GM23338 (cell line): ENCODE data around the gene AQP4. TPM values are rescaled to one million over a fixed set of nuclear protein-coding genes. Genes with fewer than 3 reads are reported as not detected.

Source experiments
- ATAC-seq: fragments of 200-7000 bp; cut with Tn5 transposase; 3 replicates; pipeline ENCODE4 v1.9.1; 2020
- DNase-seq: peaks from one replicate; pipeline ENCODE4 v3.0.0-alpha.2; 2015; ENCODE audit warnings: low spot score
- H2AFZ ChIP-seq: fragments of 200-600 bp; sonication (generic); 2 replicates; pipeline ENCODE4 v1.8.0; 2016; ENCODE audit warnings: antibody characterized with exemption, mild to moderate bottlenecking, moderate library complexity
- H3F3A ChIP-seq: fragments of 200-600 bp; sonication (generic); replicated peaks from 2 replicates; pipeline ENCODE4 v1.8.0; 2017; ENCODE audit warnings: antibody characterized with exemption, mixed run types, low read depth
- H3K27ac ChIP-seq: fragments of 200-600 bp; sonication (generic); 2 replicates; pipeline ENCODE4 v1.6.1; 2016; ENCODE audit warnings: low read depth
- H3K27me3 ChIP-seq: fragments of 200-600 bp; sonication (generic); 2 replicates; pipeline ENCODE4 v1.8.0; 2016; ENCODE audit warnings: mild to moderate bottlenecking, mixed run types, moderate library complexity; ENCODE audit not compliant: insufficient read depth
- H3K36me3 ChIP-seq: fragments of 200-600 bp; sonication (generic); 2 replicates; pipeline ENCODE4 v1.8.0; 2016; ENCODE audit warnings: mild to moderate bottlenecking; ENCODE audit not compliant: insufficient read depth
- H3K4me1 ChIP-seq: fragments of 200-600 bp; sonication (generic); 2 replicates; pipeline ENCODE4 v1.8.0; 2016; ENCODE audit warnings: mild to moderate bottlenecking, moderate library complexity; ENCODE audit not compliant: insufficient read depth
- H3K4me2 ChIP-seq: fragments of 200-600 bp; sonication (generic); 2 replicates; pipeline ENCODE4 v1.7.1; 2017; ENCODE audit warnings: mixed run types
- H3K4me3 ChIP-seq: fragments of 200-600 bp; sonication (generic); 2 replicates; pipeline ENCODE4 v1.6.1; 2016; ENCODE audit warnings: mixed run types
- H3K79me2 ChIP-seq: fragments of 200-600 bp; sonication (generic); replicated peaks from 2 replicates; pipeline ENCODE4 v1.8.0; 2017; ENCODE audit warnings: mild to moderate bottlenecking; ENCODE audit not compliant: insufficient read depth
- H3K9me2 ChIP-seq: fragments of 200-600 bp; sonication (generic); 2 replicates; pipeline ENCODE4 v1.8.0; 2017; ENCODE audit not compliant: insufficient read depth
- H4K20me1 ChIP-seq: fragments of 200-600 bp; sonication (generic); replicated peaks from 2 replicates; pipeline ENCODE4 v1.8.0; 2017; ENCODE audit warnings: mild to moderate bottlenecking; ENCODE audit not compliant: insufficient read depth
- H3K27ac Mint-ChIP-seq: 2 replicates; pipeline ENCODE4 v1.8.0; 2020; ENCODE audit warnings: inconsistent platforms, mild to moderate bottlenecking, moderate library complexity, mixed read lengths
- H3K27me3 Mint-ChIP-seq: 3 replicates; pipeline ENCODE4 v1.8.0; 2022; ENCODE audit warnings: low read depth, mild to moderate bottlenecking, moderate library complexity, mixed read lengths, inconsistent platforms; ENCODE audit not compliant: insufficient read depth, poor library complexity
- H3K36me3 Mint-ChIP-seq: 3 replicates; pipeline ENCODE4 v1.8.0; 2021; ENCODE audit warnings: low read depth, mild to moderate bottlenecking, inconsistent platforms, moderate library complexity, mixed read lengths
- H3K4me1 Mint-ChIP-seq: 3 replicates; pipeline ENCODE4 v1.8.0; 2020; ENCODE audit warnings: mild to moderate bottlenecking, inconsistent platforms, mixed read lengths
- H3K4me3 Mint-ChIP-seq: 3 replicates; pipeline ENCODE4 v1.8.0; 2021; ENCODE audit warnings: moderate library complexity, mild to moderate bottlenecking, inconsistent platforms, mixed read lengths
- H3K9me3 Mint-ChIP-seq: 3 replicates; pipeline ENCODE4 v1.8.0; 2020; ENCODE audit warnings: moderate library complexity, mild to moderate bottlenecking, inconsistent platforms, mixed read lengths
- CREB1 ChIP-seq: fragments of 250-450 bp; sonication (Bioruptor Pico); IDR thresholded peaks from 2 replicates; pipeline ENCODE4 v1.5.0; 2020; ENCODE audit warnings: low read depth, mild to moderate bottlenecking, moderate library complexity
- EZH2 ChIP-seq: fragments of 200-600 bp; sonication (generic); IDR thresholded peaks from one replicate; pipeline ENCODE4 v1.8.0; 2017; ENCODE audit warnings: antibody characterized with exemption, mild to moderate bottlenecking, low read depth; ENCODE audit not compliant: unreplicated experiment
- EZH2phosphoT487 ChIP-seq: fragments of 200-600 bp; sonication (generic); IDR thresholded peaks from one replicate; pipeline ENCODE4 v1.8.1; 2018; ENCODE audit warnings: antibody characterized with exemption; ENCODE audit not compliant: unreplicated experiment
- JUNB ChIP-seq: IDR thresholded peaks from one replicate; pipeline ENCODE4 v1.6.1; 2016; ENCODE audit warnings: antibody characterized with exemption; ENCODE audit not compliant: unreplicated experiment
- NANOG ChIP-seq: IDR thresholded peaks from 2 replicates; pipeline ENCODE4 v1.6.1; 2016; ENCODE audit warnings: antibody characterized with exemption, borderline replicate concordance
- POLR2AphosphoS5 ChIP-seq: IDR thresholded peaks from 2 replicates; pipeline ENCODE4 v1.6.1; 2016; ENCODE audit warnings: antibody characterized with exemption, low read depth
- STAT1 ChIP-seq: IDR thresholded peaks from one replicate; pipeline ENCODE4 v1.6.1; 2016; ENCODE audit warnings: antibody characterized with exemption; ENCODE audit not compliant: unreplicated experiment
- ZNF114 ChIP-seq: fragments of 250-450 bp; sonication (Bioruptor Pico); IDR thresholded peaks from 2 replicates; pipeline ENCODE4 v1.5.0; 2020; ENCODE audit warnings: mild to moderate bottlenecking, moderate library complexity
- ZNF331 ChIP-seq: fragments of 250-450 bp; sonication (Bioruptor Pico); IDR thresholded peaks from 2 replicates; pipeline ENCODE4 v1.5.0; 2020; ENCODE audit warnings: low read depth, mild to moderate bottlenecking, moderate library complexity
- polyA plus RNA-seq: library from polyadenylated mRNA; unstranded; fragments of >200 nt; fragmentation: Nextera tagmentation; extraction: Ambion mirVana; gene quantifications from 2 replicates; pipeline ENCODE4 v1.2.1, GENCODE V29; 2016
- total RNA-seq: library from RNA; depleted of rRNA; stranded (reverse); fragments of >200 nt; shearing (Covaris generic); gene quantifications from 2 replicates; pipeline ENCODE4 v1.2.3, GENCODE V29; 2014
- TF ChIP-seq, protein P1 (sequence below): IDR thresholded peaks from 2 replicates; pipeline ENCODE4 v1.6.1; 2016; ENCODE audit warnings: antibody characterized with exemption
- TF ChIP-seq, protein P2 (sequence below): fragments of 250-450 bp; sonication (Bioruptor Pico); IDR thresholded peaks from 2 replicates; pipeline ENCODE4 v1.5.0; 2020; ENCODE audit warnings: mild to moderate bottlenecking, moderate library complexity
- TF ChIP-seq, protein P3 (sequence below): IDR thresholded peaks from one replicate; pipeline ENCODE4 v1.6.1; 2018; ENCODE audit warnings: antibody characterized with exemption; ENCODE audit not compliant: unreplicated experiment
- TF ChIP-seq, protein P4 (sequence below), 2 experiments: fragments of 200-600 bp in 1 of 2; sonication (generic) in 1 of 2; conservative IDR thresholded peaks; 2 replicates each; pipeline versions ENCODE4 v1.5.1 to v1.6.1; 2016 to 2017; ENCODE audit warnings: antibody characterized with exemption in 2 of 2, low read depth in 2 of 2, mild to moderate bottlenecking in 2 of 2, moderate library complexity in 1 of 2

AQP4 gene
- total and polyA plus RNA-seq, 2 experiments from 2014 or later = 1.1 to 3.8 TPM

DNA sequence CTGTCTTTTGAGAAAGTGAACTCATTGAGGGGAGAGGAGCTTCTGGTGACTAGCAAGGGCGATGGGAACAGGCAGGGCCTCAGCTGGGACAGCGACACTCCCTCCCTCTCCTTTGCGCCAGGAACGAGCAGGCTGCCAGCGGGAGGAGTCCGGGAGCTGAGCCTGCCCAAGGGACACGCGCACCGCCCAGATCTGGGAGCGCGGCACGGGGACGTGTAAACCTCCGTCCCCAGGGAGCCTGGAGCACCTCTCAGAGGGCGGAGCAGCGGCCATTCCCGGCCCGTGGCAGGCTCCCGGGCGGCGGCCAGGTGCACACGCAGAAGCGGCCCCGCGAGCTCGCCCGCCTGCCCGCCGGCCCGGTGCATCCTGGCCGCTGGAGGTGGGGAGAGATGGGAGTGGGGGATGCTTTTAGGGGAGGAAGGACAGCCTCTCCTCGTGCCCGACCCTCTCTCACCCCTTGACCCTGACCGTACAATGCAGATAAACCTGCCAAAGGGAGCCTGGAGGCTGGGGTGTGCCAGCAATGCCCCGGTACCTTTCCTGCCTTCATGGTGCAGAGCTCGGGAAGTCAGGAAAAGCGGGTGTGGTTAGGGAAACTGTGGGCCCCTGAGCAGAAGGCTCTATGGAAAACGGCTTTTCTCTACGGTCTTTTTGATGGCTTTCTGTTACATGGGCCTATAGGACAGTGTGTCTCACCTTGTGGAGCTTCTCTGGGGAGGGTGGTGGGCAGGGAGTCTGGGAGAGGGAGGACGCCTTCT lies 2.2 kb downstream of the AQP4 start:
- H3K79me2 ChIP-seq = no peaks in the 10 kb centered on the region
- peaks cover 30% of the 10 kb centered on the region for H3K4me1 ChIP-seq
- H3K36me3 ChIP-seq = no peaks in the 10 kb centered on the region
- H4K20me1 ChIP-seq = no peaks in the 10 kb centered on the region
- ATAC-seq = peak; percentile 85
- H3F3A ChIP-seq = no peaks in the 10 kb centered on the region; the same call in 1 of the 2 replicates
- Mint-ChIP-seq H3K27ac (no peak overlapping the region), H3K4me1 (peaks cover 39% of the 10 kb centered on the region), H3K36me3 (no peaks in the 10 kb centered on the region), H3K27me3 (peaks cover 5% of the 10 kb centered on the region), H3K9me3 (no peaks in the 10 kb centered on the region), H3K4me3 (peak overlapping the region; percentile 76)
- peaks cover 12% of the 10 kb centered on the region; the same call in 1 of the 2 replicates for H3K27me3 ChIP-seq
- TF ChIP-seq ZNF114 (CRISPR knock-in tag) = no peak
- TF ChIP-seq EZH2phosphoT487 = no peak
- TF ChIP-seq CREB1 (CRISPR knock-in tag) = no peak
- no peak for TF ChIP-seq POLR2AphosphoS5
- no peak for TF ChIP-seq ZNF331 (CRISPR knock-in tag)
- no peak for TF ChIP-seq STAT1
- TF ChIP-seq JUNB = no peak
- TF ChIP-seq, protein P1, sequence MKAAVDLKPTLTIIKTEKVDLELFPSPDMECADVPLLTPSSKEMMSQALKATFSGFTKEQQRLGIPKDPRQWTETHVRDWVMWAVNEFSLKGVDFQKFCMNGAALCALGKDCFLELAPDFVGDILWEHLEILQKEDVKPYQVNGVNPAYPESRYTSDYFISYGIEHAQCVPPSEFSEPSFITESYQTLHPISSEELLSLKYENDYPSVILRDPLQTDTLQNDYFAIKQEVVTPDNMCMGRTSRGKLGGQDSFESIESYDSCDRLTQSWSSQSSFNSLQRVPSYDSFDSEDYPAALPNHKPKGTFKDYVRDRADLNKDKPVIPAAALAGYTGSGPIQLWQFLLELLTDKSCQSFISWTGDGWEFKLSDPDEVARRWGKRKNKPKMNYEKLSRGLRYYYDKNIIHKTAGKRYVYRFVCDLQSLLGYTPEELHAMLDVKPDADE = no peak
- TF ChIP-seq, protein P2, sequence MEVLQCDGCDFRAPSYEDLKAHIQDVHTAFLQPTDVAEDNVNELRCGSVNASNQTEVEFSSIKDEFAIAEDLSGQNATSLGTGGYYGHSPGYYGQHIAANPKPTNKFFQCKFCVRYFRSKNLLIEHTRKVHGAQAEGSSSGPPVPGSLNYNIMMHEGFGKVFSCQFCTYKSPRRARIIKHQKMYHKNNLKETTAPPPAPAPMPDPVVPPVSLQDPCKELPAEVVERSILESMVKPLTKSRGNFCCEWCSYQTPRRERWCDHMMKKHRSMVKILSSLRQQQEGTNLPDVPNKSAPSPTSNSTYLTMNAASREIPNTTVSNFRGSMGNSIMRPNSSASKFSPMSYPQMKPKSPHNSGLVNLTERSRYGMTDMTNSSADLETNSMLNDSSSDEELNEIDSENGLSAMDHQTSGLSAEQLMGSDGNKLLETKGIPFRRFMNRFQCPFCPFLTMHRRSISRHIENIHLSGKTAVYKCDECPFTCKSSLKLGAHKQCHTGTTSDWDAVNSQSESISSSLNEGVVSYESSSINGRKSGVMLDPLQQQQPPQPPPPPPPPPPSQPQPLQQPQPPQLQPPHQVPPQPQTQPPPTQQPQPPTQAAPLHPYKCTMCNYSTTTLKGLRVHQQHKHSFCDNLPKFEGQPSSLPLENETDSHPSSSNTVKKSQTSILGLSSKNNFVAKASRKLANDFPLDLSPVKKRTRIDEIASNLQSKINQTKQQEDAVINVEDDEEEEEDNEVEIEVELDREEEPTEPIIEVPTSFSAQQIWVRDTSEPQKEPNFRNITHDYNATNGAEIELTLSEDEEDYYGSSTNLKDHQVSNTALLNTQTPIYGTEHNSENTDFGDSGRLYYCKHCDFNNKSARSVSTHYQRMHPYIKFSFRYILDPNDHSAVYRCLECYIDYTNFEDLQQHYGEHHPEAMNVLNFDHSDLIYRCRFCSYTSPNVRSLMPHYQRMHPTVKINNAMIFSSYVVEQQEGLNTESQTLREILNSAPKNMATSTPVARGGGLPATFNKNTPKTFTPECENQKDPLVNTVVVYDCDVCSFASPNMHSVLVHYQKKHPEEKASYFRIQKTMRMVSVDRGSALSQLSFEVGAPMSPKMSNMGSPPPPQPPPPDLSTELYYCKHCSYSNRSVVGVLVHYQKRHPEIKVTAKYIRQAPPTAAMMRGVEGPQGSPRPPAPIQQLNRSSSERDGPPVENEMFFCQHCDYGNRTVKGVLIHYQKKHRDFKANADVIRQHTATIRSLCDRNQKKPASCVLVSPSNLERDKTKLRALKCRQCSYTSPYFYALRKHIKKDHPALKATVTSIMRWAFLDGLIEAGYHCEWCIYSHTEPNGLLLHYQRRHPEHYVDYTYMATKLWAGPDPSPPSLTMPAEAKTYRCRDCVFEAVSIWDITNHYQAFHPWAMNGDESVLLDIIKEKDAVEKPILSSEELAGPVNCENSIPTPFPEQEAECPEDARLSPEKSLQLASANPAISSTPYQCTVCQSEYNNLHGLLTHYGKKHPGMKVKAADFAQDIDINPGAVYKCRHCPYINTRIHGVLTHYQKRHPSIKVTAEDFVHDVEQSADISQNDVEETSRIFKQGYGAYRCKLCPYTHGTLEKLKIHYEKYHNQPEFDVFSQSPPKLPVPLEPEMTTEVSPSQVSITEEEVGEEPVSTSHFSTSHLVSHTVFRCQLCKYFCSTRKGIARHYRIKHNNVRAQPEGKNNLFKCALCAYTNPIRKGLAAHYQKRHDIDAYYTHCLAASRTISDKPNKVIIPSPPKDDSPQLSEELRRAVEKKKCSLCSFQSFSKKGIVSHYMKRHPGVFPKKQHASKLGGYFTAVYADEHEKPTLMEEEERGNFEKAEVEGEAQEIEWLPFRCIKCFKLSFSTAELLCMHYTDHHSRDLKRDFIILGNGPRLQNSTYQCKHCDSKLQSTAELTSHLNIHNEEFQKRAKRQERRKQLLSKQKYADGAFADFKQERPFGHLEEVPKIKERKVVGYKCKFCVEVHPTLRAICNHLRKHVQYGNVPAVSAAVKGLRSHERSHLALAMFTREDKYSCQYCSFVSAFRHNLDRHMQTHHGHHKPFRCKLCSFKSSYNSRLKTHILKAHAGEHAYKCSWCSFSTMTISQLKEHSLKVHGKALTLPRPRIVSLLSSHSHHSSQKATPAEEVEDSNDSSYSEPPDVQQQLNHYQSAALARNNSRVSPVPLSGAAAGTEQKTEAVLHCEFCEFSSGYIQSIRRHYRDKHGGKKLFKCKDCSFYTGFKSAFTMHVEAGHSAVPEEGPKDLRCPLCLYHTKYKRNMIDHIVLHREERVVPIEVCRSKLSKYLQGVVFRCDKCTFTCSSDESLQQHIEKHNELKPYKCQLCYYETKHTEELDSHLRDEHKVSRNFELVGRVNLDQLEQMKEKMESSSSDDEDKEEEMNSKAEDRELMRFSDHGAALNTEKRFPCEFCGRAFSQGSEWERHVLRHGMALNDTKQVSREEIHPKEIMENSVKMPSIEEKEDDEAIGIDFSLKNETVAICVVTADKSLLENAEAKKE (CRISPR knock-in tag) = no peak
- TF ChIP-seq, protein P3, sequence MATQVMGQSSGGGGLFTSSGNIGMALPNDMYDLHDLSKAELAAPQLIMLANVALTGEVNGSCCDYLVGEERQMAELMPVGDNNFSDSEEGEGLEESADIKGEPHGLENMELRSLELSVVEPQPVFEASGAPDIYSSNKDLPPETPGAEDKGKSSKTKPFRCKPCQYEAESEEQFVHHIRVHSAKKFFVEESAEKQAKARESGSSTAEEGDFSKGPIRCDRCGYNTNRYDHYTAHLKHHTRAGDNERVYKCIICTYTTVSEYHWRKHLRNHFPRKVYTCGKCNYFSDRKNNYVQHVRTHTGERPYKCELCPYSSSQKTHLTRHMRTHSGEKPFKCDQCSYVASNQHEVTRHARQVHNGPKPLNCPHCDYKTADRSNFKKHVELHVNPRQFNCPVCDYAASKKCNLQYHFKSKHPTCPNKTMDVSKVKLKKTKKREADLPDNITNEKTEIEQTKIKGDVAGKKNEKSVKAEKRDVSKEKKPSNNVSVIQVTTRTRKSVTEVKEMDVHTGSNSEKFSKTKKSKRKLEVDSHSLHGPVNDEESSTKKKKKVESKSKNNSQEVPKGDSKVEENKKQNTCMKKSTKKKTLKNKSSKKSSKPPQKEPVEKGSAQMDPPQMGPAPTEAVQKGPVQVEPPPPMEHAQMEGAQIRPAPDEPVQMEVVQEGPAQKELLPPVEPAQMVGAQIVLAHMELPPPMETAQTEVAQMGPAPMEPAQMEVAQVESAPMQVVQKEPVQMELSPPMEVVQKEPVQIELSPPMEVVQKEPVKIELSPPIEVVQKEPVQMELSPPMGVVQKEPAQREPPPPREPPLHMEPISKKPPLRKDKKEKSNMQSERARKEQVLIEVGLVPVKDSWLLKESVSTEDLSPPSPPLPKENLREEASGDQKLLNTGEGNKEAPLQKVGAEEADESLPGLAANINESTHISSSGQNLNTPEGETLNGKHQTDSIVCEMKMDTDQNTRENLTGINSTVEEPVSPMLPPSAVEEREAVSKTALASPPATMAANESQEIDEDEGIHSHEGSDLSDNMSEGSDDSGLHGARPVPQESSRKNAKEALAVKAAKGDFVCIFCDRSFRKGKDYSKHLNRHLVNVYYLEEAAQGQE = no peak
- no peak for TF ChIP-seq EZH2
- TF ChIP-seq, protein P4, sequence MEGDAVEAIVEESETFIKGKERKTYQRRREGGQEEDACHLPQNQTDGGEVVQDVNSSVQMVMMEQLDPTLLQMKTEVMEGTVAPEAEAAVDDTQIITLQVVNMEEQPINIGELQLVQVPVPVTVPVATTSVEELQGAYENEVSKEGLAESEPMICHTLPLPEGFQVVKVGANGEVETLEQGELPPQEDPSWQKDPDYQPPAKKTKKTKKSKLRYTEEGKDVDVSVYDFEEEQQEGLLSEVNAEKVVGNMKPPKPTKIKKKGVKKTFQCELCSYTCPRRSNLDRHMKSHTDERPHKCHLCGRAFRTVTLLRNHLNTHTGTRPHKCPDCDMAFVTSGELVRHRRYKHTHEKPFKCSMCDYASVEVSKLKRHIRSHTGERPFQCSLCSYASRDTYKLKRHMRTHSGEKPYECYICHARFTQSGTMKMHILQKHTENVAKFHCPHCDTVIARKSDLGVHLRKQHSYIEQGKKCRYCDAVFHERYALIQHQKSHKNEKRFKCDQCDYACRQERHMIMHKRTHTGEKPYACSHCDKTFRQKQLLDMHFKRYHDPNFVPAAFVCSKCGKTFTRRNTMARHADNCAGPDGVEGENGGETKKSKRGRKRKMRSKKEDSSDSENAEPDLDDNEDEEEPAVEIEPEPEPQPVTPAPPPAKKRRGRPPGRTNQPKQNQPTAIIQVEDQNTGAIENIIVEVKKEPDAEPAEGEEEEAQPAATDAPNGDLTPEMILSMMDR (conservative IDR thresholded peaks at IDR 0.05; ENCODE audit: low read depth in 2 of 2) = no peak
- TF ChIP-seq NANOG = no peak
- peak overlapping the region; percentile 61 for H3K4me3 ChIP-seq
- H3K4me2 ChIP-seq = peak overlapping the region; percentile 86
- DNase-seq = peak; percentile 75
- H2AFZ ChIP-seq = peak overlapping the region; percentile 97
- no peaks in the 10 kb centered on the region; the same call in 1 of the 2 replicates for H3K9me2 ChIP-seq
- H3K27ac ChIP-seq = no peak overlapping the region
